Astrocyte of the cerebellum (primary cell): Measurements from ENCODE around the gene EPN3.

Experiments
- DNase-seq: peaks from one replicate; pipeline ENCODE4 v3.0.0-alpha.2; 2011; ENCODE audit warnings: low read depth
- H3K4me3 ChIP-seq: 2 replicates; pipeline ENCODE4 v1.5.1; 2011; ENCODE audit warnings: mild to moderate bottlenecking, low read depth, low read length, moderate library complexity
- CTCF ChIP-seq: IDR thresholded peaks from 2 replicates; pipeline ENCODE4 v1.5.1; 2012; ENCODE audit warnings: low read length, low read depth, moderate library complexity, mild to moderate bottlenecking; ENCODE audit errors: missing control alignments
- in situ Hi-C: cut with HindIII; loops from 2 replicates; pipeline ENCODE4 v1.10.0; 2017; ENCODE audit warnings: low sequenced_read_pairs

Gene EPN3

GRCh38 chr17:50581316-50581715, 48.8 kb downstream of the EPN3 start:
- no peak for DNase-seq
- in situ Hi-C loops, result no loop called here
- H3K4me3 ChIP-seq, result no peak overlapping the region
- no peak for TF ChIP-seq CTCF

GRCh38 chr17:50582741-50583140, 50.2 kb downstream of the EPN3 start:
- H3K4me3 ChIP-seq, result no peak overlapping the region
- no peak for DNase-seq
- in situ Hi-C loops, result no loop called here
- no peak for TF ChIP-seq CTCF

GRCh38 chr17:50583641-50584040, 51.1 kb downstream of the EPN3 start:
- no peak for DNase-seq
- H3K4me3 ChIP-seq, result no peak overlapping the region
- in situ Hi-C loops, result no loop called here
- TF ChIP-seq CTCF, result no peak

GRCh38 chr17:50584116-50584515, 51.6 kb downstream of the EPN3 start:
- in situ Hi-C loops, result no loop called here
- TF ChIP-seq CTCF, result no peak
- no peak overlapping the region for H3K4me3 ChIP-seq
- DNase-seq, result no peak

- no peak overlapping the region for H3K4me3 ChIP-seq
- DNase-seq, result no peak
- in situ Hi-C loops, result no loop called here
- no peak for TF ChIP-seq CTCF
Measured at GRCh38 chr17:50584749-50585148, 52.2 kb downstream of the EPN3 start.

- no peak for DNase-seq
- no peak for TF ChIP-seq CTCF
- in situ Hi-C loops, result no loop called here
- no peak overlapping the region for H3K4me3 ChIP-seq
Measured at GRCh38 chr17:50585346-50585745, 52.8 kb downstream of the EPN3 start.

GRCh38 chr17:50585891-50586290, 53.4 kb downstream of the EPN3 start:
- TF ChIP-seq CTCF, result no peak
- no peak overlapping the region for H3K4me3 ChIP-seq
- in situ Hi-C loops, result no loop called here
- DNase-seq, result no peak
